ENCODE data around the gene TOMM40.
"Not testable (repeated sequence)": the region's sequence is repeated elsewhere in the genome, so short reads cannot be mapped to it uniquely, and the experiment has no call there.

Gene TOMM40

GRCh38 chr19:44891016-44891882 is at the start of gene TOMM40:
Gene TOMM40 (plus strand): TSS chr19:44891254. CDS start chr19:44891416, 162 bp downstream.
- peak in 2 of 3 donors; percentile 99 for DNase-seq (ENCODE audit: low read depth in 3 of 3)

GRCh38 chr19:44845286-44845611 is 45.8 kb upstream of the TOMM40 start:
- DNase-seq (ENCODE audit: low read depth in 3 of 3): no peak

DNA sequence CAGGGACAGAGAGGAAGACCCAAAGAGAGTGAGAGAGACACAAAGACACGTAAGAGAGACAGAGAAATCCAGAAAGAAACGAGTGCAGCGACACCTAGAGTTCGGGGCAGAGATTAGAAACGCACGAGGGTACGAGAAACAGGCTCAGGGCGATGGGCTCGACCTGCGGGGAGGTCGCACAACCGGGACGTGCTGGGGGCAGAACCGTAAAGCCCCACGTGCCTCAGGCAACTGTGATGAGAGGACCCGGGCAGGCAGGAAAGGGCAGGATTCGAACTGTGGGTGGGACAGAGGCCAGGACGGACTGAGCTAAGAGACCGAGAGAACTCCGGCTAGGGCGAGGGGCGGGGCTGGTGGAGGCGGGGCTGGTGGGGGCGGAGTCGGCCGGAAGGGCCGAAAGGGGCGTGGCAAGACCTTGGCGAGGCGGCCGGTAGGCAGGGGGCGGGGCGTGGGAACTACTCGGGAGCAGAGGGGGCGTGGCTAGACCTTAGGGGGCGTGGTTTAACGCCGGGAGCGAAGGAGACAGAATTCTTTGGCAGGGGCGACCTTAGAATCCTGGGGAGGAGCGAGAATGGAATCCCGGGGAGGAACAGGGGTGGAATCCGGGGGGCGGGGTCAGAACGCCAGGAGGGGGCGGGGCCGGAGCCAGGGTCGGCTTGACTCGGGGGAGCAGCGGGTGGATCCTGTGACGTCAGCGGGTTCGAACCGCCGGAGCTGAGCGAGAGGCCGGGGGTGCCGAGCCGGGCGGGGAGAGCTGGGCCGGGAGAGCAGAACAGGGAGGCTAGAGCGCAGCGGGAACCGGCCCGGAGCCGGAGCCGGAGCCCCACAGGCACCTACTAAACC is 45.2 kb upstream of the TOMM40 start, which contains the start of gene NECTIN2:
TSS of gene NECTIN2 (plus strand) at position 686 of the 843 bp plus-strand sequence. CDS start 229 bp downstream, outside the sequence.
- DNase-seq (ENCODE audit: low read depth in 3 of 3): peak; percentile 83 to 97 (median 96)

DNA sequence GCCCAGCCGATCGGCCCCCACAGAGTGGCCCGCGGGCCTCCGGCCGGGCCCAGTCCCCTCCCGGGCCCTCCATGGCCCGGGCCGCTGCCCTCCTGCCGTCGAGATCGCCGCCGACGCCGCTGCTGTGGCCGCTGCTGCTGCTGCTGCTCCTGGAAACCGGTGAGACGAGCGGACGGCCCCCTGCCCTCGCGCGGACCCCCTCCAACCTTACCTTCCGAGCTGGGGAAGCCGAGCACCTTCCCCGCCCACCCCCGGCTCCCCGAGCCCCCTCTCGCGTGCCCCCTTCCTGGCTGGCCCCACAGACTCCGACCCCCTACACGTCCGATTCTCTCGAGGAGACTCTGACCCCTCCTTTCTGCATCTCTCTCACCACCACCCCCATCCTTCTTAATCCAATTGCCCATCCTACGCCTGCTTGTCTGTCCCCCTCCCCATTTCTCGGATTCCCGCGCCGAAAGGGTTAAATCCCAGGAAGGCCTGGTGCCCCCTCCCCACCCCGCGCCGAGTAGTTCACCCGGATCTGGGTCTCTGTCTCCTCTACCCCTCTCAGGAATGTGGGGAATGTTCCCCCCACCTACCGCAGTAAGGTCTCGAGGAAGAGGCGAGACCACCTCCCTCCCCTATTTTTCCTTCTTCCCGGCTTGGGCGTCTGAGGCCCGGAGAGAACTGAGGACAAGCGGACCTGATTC is 44.5 kb upstream of the TOMM40 start:
- DNase-seq (ENCODE audit: low read depth in 3 of 3): no peak

- DNase-seq (ENCODE audit: low read depth in 3 of 3): no peak
Measured at GRCh38 chr19:44847144-44848035, 43.7 kb upstream of the TOMM40 start.

DNA sequence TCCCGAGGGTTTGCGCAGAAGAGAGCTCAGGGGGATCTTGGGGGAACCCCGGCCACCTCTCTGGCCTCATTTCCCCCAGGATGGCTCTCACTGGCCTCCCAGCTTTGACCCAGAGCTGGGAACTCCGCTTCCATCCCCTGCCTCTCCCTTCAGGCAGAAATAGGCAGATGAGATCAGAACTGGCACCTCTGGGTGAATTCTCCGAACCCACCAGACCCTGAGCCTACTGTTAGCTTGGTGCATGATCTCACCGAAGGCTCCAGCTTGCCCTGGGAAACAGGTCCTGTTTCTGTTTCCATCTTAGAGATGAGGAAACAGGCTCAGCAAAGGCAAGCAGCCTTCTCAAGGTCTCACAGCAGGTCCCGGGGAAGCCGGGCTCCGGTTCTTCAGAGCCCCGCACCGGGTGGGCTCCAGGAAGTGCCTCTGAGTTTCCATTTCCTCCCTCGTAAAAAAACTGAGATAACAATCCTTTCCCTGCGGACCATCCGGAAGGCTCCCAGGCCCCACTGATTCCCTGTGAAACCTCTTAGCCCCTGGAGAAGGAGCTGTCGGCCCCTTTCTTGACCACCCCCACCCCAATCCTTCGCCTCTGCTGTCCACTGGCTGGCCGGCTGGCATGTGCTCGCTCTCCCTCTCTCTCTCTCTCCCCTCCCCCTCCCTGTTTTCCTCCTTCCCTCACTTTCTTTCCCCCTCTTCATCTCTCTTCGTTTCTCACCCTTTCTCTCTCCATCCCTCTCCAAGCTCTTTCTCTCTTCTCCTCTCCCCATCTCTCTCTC is 42.8 kb upstream of the TOMM40 start:
- no peak for DNase-seq (ENCODE audit: low read depth in 3 of 3)

GRCh38 chr19:44848812-44849447 is 42.1 kb upstream of the TOMM40 start:
- DNase-seq (ENCODE audit: low read depth in 3 of 3): no peak

DNA sequence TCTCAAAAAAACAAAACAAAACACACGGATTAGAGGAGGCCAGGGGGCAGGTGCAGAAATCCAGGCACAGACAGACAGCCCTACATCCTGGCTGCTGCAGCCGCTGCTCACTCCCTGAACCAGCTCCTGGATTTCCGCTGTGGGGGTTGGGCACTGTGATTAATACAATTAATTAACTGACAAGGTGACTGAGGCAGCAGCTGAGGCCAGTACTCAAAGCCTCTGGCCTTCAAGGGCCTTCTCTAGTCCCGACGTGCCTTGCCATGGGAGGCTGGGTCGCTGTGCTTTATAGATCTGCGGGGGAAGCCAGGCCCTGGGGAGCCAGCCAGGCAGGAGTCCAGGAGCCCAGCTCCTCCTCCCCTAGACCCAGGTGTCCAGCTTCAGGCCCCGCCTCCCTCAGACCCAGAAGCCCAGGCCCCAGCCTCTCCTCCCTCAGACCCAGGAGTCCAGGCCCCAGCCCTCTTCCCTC is 40.4 kb upstream of the TOMM40 start:
- no peak for DNase-seq (ENCODE audit: low read depth in 3 of 3)

- DNase-seq (ENCODE audit: low read depth in 3 of 3): no peak
Measured at GRCh38 chr19:44851427-44851826, 39.6 kb upstream of the TOMM40 start.

GRCh38 chr19:44855606-44856005 is 35.4 kb upstream of the TOMM40 start:
- no peak for DNase-seq (ENCODE audit: low read depth in 3 of 3)

- DNase-seq (ENCODE audit: low read depth in 3 of 3): no peak
Measured at GRCh38 chr19:44856421-44857083, 34.5 kb upstream of the TOMM40 start.

- DNase-seq (ENCODE audit: low read depth in 3 of 3): no peak
Measured at GRCh38 chr19:44857837-44858236, 33.2 kb upstream of the TOMM40 start.

DNA sequence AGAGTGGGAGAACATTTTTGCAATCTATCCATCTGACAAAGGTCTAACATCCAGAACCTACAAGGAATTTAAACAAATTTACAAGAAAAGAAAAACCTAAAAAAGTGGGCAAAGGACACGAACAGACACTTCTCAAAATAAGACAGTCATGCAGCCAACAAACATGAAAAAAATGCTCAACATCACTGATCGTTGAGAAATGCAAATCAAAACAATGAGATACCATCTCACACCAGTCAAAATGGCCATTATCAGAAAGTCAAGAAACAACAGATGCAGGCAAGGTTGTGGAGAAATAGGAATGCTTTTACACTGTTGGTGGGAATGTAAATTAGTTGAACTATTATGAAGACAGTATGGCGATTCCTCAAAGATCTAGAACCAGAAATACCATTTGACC is 29.5 kb upstream of the TOMM40 start:
- not testable (repeated sequence) for DNase-seq (ENCODE audit: low read depth in 3 of 3)

DNA sequence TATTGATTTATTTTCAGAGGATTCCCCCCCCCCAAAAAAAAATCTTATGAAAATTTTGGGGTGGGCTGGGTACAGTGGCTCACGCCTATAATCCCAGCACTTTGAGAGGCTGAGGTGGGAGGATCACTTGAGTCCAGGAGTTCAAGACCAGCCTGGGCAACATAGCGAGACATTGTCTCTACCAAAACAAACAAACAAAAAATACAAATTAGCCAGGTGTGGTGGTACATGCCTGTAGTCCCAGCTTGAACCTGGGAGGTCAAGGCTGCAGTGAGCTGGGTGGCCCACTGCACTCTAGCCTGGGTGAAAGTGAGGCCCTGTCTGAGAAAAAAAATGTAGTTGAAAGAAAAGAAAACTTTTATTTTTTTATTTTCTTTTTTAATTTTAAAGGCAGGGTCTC is 27.1 kb upstream of the TOMM40 start:
- no peak for DNase-seq (ENCODE audit: low read depth in 3 of 3)

- DNase-seq (ENCODE audit: low read depth in 3 of 3): no peak
Measured at GRCh38 chr19:44865196-44865767, 25.8 kb upstream of the TOMM40 start.

GRCh38 chr19:44866664-44867063 is 24.4 kb upstream of the TOMM40 start:
- DNase-seq (ENCODE audit: low read depth in 3 of 3): no peak

GRCh38 chr19:44867578-44867977 is 23.5 kb upstream of the TOMM40 start:
- no peak for DNase-seq (ENCODE audit: low read depth in 3 of 3)

DNA sequence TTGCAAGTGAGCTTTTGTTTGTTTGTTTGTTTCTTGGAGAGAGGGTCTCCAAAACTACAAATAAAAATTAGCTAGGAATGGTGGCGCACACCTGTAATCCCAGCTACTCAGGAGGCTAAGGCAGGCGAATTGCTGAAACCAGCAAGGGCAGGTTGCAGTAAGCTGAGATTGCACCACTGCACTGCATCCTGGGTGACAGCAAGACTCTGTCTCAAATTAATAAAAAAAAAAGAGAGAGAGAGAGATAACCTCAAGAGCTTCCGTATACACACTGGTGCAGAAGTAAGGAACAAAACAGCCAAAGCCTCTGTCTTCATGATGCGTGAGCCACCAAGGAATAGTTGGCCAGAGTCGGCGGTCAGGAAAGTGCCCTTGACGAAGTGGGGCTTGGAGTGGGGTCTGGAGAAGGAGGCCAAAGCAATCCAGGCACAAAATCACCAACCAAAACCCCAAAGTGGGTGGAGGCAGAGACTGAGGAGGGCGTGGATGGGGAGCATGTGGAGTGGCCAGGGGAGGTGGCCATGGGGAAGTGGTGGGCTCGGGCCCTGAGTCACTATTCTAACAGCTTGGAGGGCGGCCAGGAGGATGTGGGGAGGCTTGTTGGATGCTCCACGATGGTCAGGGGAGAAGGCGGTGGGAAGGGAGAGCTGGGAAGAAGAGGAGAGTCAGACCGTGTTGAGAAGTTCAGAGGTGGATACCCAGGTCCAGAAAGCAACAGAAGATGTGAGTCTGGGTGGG is 21.2 kb upstream of the TOMM40 start:
- no peak for DNase-seq (ENCODE audit: low read depth in 3 of 3)
